Gastroesophageal sphincter (tissue), 3 donors: Measurements from ENCODE around the gene DLGAP4.

Experiments
- EP300 ChIP-seq: sonication (generic); formaldehyde crosslinking; IDR thresholded peaks from one replicate; pipeline ENCODE4 v1.6.1; 2017; ENCODE audit warnings: antibody characterized with exemption, mild to moderate bottlenecking
- POLR2A ChIP-seq, 2 donors: fragments of 450-650 bp; IDR thresholded peaks; one replicate each; pipeline ENCODE4 v1.6.1; 2017; ENCODE audit warnings: antibody characterized with exemption in 2 of 2, mild to moderate bottlenecking in 2 of 2, moderate library complexity in 1 of 2
- TF ChIP-seq, protein P1 (sequence below), 4 experiments: fragments of 200-600 bp in 2 of 4; fragments of 450-650 bp in 2 of 4; sonication (generic) in 1 of 4; IDR thresholded peaks; one replicate each; pipeline ENCODE4 v1.5.1; 2017 to 2019; ENCODE audit warnings: antibody characterized with exemption in 4 of 4, mild to moderate bottlenecking in 2 of 4, moderate library complexity in 2 of 4

DNA sequence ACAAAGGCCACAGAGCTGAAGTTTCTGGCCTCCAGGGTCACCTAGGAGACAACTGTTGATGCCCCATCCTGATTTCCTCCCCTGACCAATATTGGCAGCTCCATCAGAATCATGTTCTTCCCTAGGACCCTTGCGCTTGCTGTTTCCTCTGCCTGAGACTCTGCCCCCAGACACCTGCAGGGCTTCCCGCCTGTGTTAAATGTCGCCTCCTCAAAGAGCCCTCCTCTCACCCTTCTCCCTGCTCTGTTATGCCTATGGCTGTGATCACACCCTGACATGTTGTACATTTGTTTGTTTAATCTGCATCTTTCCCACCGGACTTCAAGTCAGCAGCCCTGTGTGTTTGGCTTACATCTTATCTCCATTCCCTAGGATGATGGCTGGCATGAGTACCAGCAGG lies 30.1 kb downstream of the DLGAP4 start:
- TF ChIP-seq, protein P1, sequence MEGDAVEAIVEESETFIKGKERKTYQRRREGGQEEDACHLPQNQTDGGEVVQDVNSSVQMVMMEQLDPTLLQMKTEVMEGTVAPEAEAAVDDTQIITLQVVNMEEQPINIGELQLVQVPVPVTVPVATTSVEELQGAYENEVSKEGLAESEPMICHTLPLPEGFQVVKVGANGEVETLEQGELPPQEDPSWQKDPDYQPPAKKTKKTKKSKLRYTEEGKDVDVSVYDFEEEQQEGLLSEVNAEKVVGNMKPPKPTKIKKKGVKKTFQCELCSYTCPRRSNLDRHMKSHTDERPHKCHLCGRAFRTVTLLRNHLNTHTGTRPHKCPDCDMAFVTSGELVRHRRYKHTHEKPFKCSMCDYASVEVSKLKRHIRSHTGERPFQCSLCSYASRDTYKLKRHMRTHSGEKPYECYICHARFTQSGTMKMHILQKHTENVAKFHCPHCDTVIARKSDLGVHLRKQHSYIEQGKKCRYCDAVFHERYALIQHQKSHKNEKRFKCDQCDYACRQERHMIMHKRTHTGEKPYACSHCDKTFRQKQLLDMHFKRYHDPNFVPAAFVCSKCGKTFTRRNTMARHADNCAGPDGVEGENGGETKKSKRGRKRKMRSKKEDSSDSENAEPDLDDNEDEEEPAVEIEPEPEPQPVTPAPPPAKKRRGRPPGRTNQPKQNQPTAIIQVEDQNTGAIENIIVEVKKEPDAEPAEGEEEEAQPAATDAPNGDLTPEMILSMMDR (IDR thresholded peaks at IDR 0.05) = no peak
- no peak for TF ChIP-seq EP300
- TF ChIP-seq POLR2A (IDR thresholded peaks at IDR 0.05) = no peak
